OCI-LY7 (cell line): ENCODE data around the gene PDE3B.

Experiments used
- CTCF ChIP-seq: fragments of 200-600 bp; sonication (generic); conservative IDR thresholded peaks from 2 replicates; pipeline ENCODE4 v1.5.1; 2014; ENCODE audit warnings: mild to moderate bottlenecking, antibody characterized with exemption, low read length, moderate library complexity, mixed read lengths
- EZH2phosphoT487 ChIP-seq: fragments of 200-600 bp; sonication (generic); IDR thresholded peaks from 2 replicates; pipeline ENCODE4 v1.6.1; 2018; ENCODE audit warnings: low read depth, borderline replicate concordance, mild to moderate bottlenecking, mixed run types, antibody characterized with exemption, low read length, moderate library complexity, mixed read lengths

GRCh38 chr11:14607713-14608112 is 35.9 kb upstream of the PDE3B start:
- TF ChIP-seq CTCF (no peak), EZH2phosphoT487 (no peak)
